HEK293T (cell line): Measurements from ENCODE around the gene UNCX.
"Not testable (repeated sequence)": the region's sequence is repeated elsewhere in the genome, so short reads cannot be mapped to it uniquely, and the experiment has no call there.

Source experiments
- ARNT ChIP-seq: fragments of 450-650 bp; IDR thresholded peaks from 2 replicates; pipeline ENCODE4 v1.6.1; 2017; ENCODE audit warnings: mild to moderate bottlenecking
- CTBP1 ChIP-seq: fragments of 450-650 bp; IDR thresholded peaks from 2 replicates; pipeline ENCODE4 v1.6.1; 2016; ENCODE audit warnings: borderline replicate concordance
- ELF4 ChIP-seq: fragments of 450-650 bp; IDR thresholded peaks from 2 replicates; pipeline ENCODE4 v1.6.1; 2017; ENCODE audit warnings: antibody characterized with exemption
- FOXA1 ChIP-seq: fragments of 450-650 bp; IDR thresholded peaks from 2 replicates; pipeline ENCODE4 v1.6.1; 2016; ENCODE audit warnings: mild to moderate bottlenecking
- FOXK2 ChIP-seq: fragments of 450-650 bp; IDR thresholded peaks from 2 replicates; pipeline ENCODE4 v1.6.1; 2016; ENCODE audit warnings: mild to moderate bottlenecking
- FOXM1 ChIP-seq: fragments of 450-650 bp; IDR thresholded peaks from 2 replicates; pipeline ENCODE4 v1.6.1; 2017; ENCODE audit warnings: mild to moderate bottlenecking, borderline replicate concordance
- HDGF ChIP-seq: fragments of 450-650 bp; IDR thresholded peaks from 2 replicates; pipeline ENCODE4 v1.6.1; 2017; ENCODE audit warnings: antibody characterized with exemption, borderline replicate concordance
- L3MBTL2 ChIP-seq: fragments of 450-650 bp; conservative IDR thresholded peaks from 2 replicates; pipeline ENCODE4 v1.6.1; 2016; ENCODE audit warnings: mild to moderate bottlenecking
- LEF1 ChIP-seq: fragments of 450-650 bp; IDR thresholded peaks from 2 replicates; pipeline ENCODE4 v1.6.1; 2017; ENCODE audit warnings: mild to moderate bottlenecking, borderline replicate concordance
- NFRKB ChIP-seq: fragments of 450-650 bp; IDR thresholded peaks from 2 replicates; pipeline ENCODE4 v1.6.1; 2016; ENCODE audit warnings: mild to moderate bottlenecking, moderate library complexity
- SP1 ChIP-seq: fragments of 450-650 bp; IDR thresholded peaks from 2 replicates; pipeline ENCODE4 v1.6.1; 2017
- TARDBP ChIP-seq: fragments of 450-650 bp; IDR thresholded peaks from 2 replicates; pipeline ENCODE4 v1.6.1; 2016
- ZNF384 ChIP-seq: fragments of 450-650 bp; IDR thresholded peaks from 2 replicates; pipeline ENCODE4 v1.6.1; 2016

DNA sequence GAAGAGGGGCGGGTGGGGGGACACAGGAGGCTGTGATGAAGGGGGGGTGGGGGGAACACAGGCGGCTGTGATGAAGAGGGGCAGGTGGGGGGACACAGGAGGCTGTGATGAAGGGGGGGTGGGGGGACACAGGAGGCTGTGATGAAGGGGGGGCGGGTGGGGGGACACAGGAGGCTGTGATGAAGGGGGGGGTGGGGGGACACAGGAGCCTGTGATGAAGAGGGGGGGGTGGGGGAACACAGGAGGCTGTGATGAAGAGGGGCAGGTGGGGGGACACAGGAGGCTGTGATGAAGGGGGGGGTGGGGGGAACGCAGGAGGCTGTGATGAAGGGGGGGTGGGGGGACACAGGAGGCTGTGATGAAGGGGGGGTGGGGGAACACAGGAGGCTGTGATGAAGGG lies 36.2 kb upstream of the UNCX start:
- TF ChIP-seq ZNF384, ARNT, ELF4, FOXM1, LEF1, TARDBP, CTBP1, HDGF, NFRKB, FOXK2, L3MBTL2, FOXA1, SP1: not testable (repeated sequence)
